ENCODE measurements around the gene SLITRK6. TPM values are rescaled to one million over a fixed set of nuclear protein-coding genes. Genes with fewer than 3 reads are reported as not detected.
A peak's percentile ranks its signal among the peaks of the same experiment; 100 is the strongest.

SLITRK6 gene
- total and polyA plus RNA-seq, 2 of the 4 experiments (the other 2 are of a cell fraction): 1.1 to 1.6 TPM

- no peak overlapping the region for H3K14ac ChIP-seq (replicated peaks; ENCODE audit: low read depth, low read length)
- no peak overlapping the region for H3K56ac ChIP-seq (ENCODE audit: extremely low read depth, insufficient read depth, low read length)
- no peak overlapping the region for H2BK120ac ChIP-seq (ENCODE audit: low read depth, low read length)
- dilution Hi-C loops (cut with HindIII; ENCODE audit: low sequenced_read_pairs, unreplicated experiment): no loop called here
- H2BK15ac ChIP-seq (ENCODE audit: low read depth, low read length): no peak overlapping the region
- WGBS, 2 experiments (ENCODE audit: extremely low coverage in 2 of 2, insufficient read length in 1 of 2): no CpG with 5 or more reads among the region's 2 CpGs
- intact Hi-C loops (cut with micrococcal nuclease): loop anchor here (1.0 to 5.0 kb wide), 2 partner anchors 911 to 932 kb away; no protein-coding TSS in a partner anchor
- no peak overlapping the region for H4K5ac ChIP-seq (ENCODE audit: low read depth, low read length)
- in situ Hi-C loops (cut with MboI; ENCODE audit: low sequenced_read_pairs): no loop called here
- H3K4ac ChIP-seq (ENCODE audit: low read depth, low read length): no peak overlapping the region
- H3K4me2 ChIP-seq (ENCODE audit: low read depth, low read length): no peak overlapping the region
- ChIA-PET POLR2A (ENCODE audit: unreplicated experiment) (no interaction called here), CTCF (interaction anchor here (0.6 kb wide), 1 partner anchor 14 kb away, joined by 3 read pairs; no protein-coding TSS in a partner anchor)
- H3K9me3 ChIP-seq (ENCODE audit: control insufficient read depth, insufficient read depth, low read length): no peaks in the 10 kb centered on the region
- H3K23ac ChIP-seq (ENCODE audit: low read depth, low read length): no peak overlapping the region
- H2BK5ac ChIP-seq (ENCODE audit: low read depth, low read length, poor library complexity, severe bottlenecking): no peak overlapping the region
- no peak overlapping the region for H3K9ac ChIP-seq (ENCODE audit: low read depth, low read length)
- H2AFZ ChIP-seq (replicated peaks; ENCODE audit: low read length, poor library complexity): no peak overlapping the region
- H3K27me3 ChIP-seq (ENCODE audit: control insufficient read depth, insufficient read depth, low read length): no peaks in the 10 kb centered on the region
- H4K20me1 ChIP-seq (ENCODE audit: insufficient read depth, low read length): no peaks in the 10 kb centered on the region
- no peaks in the 10 kb centered on the region for H3K4me1 ChIP-seq (ENCODE audit: control insufficient read depth, insufficient read depth, low read length)
- H3K9me1 ChIP-seq (ENCODE audit: insufficient read depth, low read length): no peaks in the 10 kb centered on the region
- TF ChIP-seq RFX5 (IDR thresholded peaks at IDR 0.05; ENCODE audit: low read depth, low read length): no peak
- no peak for TF ChIP-seq NFE2L2 (IDR thresholded peaks at IDR 0.05; ENCODE audit: low read depth, low read length)
- TF ChIP-seq MXI1 (IDR thresholded peaks at IDR 0.05; ENCODE audit: borderline replicate concordance, low read depth, low read length): no peak
- no peak for TF ChIP-seq RCOR1 (IDR thresholded peaks at IDR 0.05; ENCODE audit: insufficient replicate concordance, low read length)
- no peak for TF ChIP-seq ELK1 (IDR thresholded peaks at IDR 0.05; ENCODE audit: borderline replicate concordance, low read depth, low read length)
- TF ChIP-seq CTCF (conservative IDR thresholded peaks at IDR 0.05; ENCODE audit: low read depth, low read length): peak; percentile 57
- peak; percentile 56 for TF ChIP-seq SMC3 (IDR thresholded peaks at IDR 0.05; ENCODE audit: low read depth, low read length)
- no peak for TF ChIP-seq CHD1 (IDR thresholded peaks at IDR 0.05; ENCODE audit: low read depth, low read length)
- TF ChIP-seq RAD21 (IDR thresholded peaks at IDR 0.05; ENCODE audit: low read length): peak; percentile 39; the same call in 1 of the 2 replicates
- TF ChIP-seq USF2 (IDR thresholded peaks at IDR 0.05; ENCODE audit: low read depth, low read length): no peak
- TF ChIP-seq FOS (IDR thresholded peaks at IDR 0.05; ENCODE audit: low read depth, low read length): no peak
- TF ChIP-seq BHLHE40 (IDR thresholded peaks at IDR 0.05; ENCODE audit: low read depth, low read length): no peak
- no peak for TF ChIP-seq POLR2A (IDR thresholded peaks at IDR 0.05; ENCODE audit: low read depth, low read length)
- TF ChIP-seq MAFK (IDR thresholded peaks at IDR 0.05; ENCODE audit: low read depth, low read length): no peak
- TF ChIP-seq MAZ (IDR thresholded peaks at IDR 0.05; ENCODE audit: borderline replicate concordance, low read depth, low read length): no peak
- no peak for TF ChIP-seq CEBPB (IDR thresholded peaks at IDR 0.05; ENCODE audit: low read depth, low read length)
- H2AK5ac ChIP-seq (ENCODE audit: low read depth, low read length): no peak overlapping the region
- no peak for ATAC-seq (ENCODE audit: low read depth)
- no peaks in the 10 kb centered on the region for H3K79me1 ChIP-seq (ENCODE audit: low read depth in 1 of 2, low read length in 2 of 2)
- H3K18ac ChIP-seq (ENCODE audit: low read depth, low read length): no peak overlapping the region
- no peak overlapping the region for H3K4me3 ChIP-seq (ENCODE audit: insufficient read depth, low read depth, low read length)
- no peaks in the 10 kb centered on the region for H3K36me3 ChIP-seq (ENCODE audit: control insufficient read depth, insufficient read depth, low read length)
- H4K91ac ChIP-seq (ENCODE audit: insufficient read depth, low read depth, low read length): no peak overlapping the region
- H4K8ac ChIP-seq (ENCODE audit: low read depth in 2 of 2, low read length in 2 of 2): no peak overlapping the region
- BruUV-seq (replicated peaks): no TSS peak
- no peak overlapping the region for H3K27ac ChIP-seq (ENCODE audit: insufficient read depth, low read length)
- DNase-seq: peak; percentile 30
- H2BK20ac ChIP-seq (ENCODE audit: low read depth, low read length): no peak overlapping the region
- no peak overlapping the region for H2AK9ac ChIP-seq (replicated peaks; ENCODE audit: low read depth, low read length, poor library complexity)
Observed at GRCh38 chr13:85828094-85828684, 29.0 kb upstream of the SLITRK6 start.
